ENCODE measurements around the gene SMIM43.
"Not testable (repeated sequence)": the region's sequence is repeated elsewhere in the genome, so short reads cannot be mapped to it uniquely, and the experiment has no call there.

SMIM43 gene

GRCh38 chr4:121738780-121739535 lies 26.0 kb downstream of the SMIM43 start:
- H3K9ac ChIP-seq (ENCODE audit: insufficient read length): no peak overlapping the region
- H3K4me3 ChIP-seq: no peak overlapping the region
- no peak for DNase-seq (ENCODE audit: low read depth, low spot score)
- no peaks in the 10 kb centered on the region for H3K36me3 ChIP-seq (ENCODE audit: insufficient read depth, low read length)
- no peak overlapping the region for H3K27ac ChIP-seq
- H3K9me3 ChIP-seq (ENCODE audit: low read depth, low read length): no peaks in the 10 kb centered on the region
- TF ChIP-seq EZH2 (IDR thresholded peaks at IDR 0.05) (no peak), FOXP2 (optimal IDR thresholded peaks at IDR 0.05; ENCODE audit: control extremely low read depth, extremely low read length, insufficient read depth) (no peak), POLR2AphosphoS5 (IDR thresholded peaks at IDR 0.05; ENCODE audit: borderline replicate concordance, low read depth, low read length) (no peak)

DNA sequence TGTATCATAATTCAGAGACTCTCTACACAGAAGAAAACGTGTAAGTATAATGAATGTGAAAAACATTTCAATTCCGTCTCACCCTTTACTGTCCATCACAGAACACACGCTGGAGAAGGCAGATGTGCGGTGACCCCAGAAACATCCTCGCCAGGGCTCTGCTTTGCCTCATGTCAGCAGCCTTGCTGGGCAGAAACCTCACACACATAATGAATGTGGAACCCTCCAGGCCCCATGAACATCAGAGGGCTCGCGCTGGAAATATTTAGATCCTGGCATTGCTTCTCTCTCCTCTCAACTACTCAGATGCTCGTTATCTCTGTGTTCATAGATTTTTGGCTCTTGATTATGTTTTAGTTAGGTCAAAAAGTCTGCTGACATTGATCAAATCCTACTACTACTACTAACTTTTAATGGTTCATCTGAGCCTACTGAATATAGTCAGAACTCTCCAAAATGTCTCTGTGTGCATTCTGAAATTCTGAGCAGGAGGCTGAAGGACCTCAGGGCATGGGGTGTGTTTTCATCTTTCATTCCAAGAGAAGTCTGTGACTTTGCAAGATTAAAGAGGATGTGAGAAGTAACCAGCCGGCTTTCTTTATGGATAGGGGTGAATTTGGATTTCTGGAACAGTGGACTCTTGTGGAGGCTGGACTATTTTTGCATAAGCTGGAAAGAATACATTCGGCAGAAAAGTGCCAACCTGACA lies 27.0 kb downstream of the SMIM43 start:
- DNase-seq (ENCODE audit: low read depth, low spot score): no peak
- Histone ChIP-seq H3K9ac (ENCODE audit: insufficient read length) (no peak overlapping the region), H3K27ac (no peak overlapping the region), H3K9me3 (ENCODE audit: low read depth, low read length) (no peaks in the 10 kb centered on the region), H3K36me3 (ENCODE audit: insufficient read depth, low read length) (no peaks in the 10 kb centered on the region), H3K4me3 (no peak overlapping the region)
- TF ChIP-seq POLR2AphosphoS5 (IDR thresholded peaks at IDR 0.05; ENCODE audit: borderline replicate concordance, low read depth, low read length): no peak
- no peak for TF ChIP-seq EZH2 (IDR thresholded peaks at IDR 0.05)
- TF ChIP-seq FOXP2 (optimal IDR thresholded peaks at IDR 0.05; ENCODE audit: control extremely low read depth, extremely low read length, insufficient read depth): no peak

GRCh38 chr4:121736735-121737351 lies 28.1 kb downstream of the SMIM43 start:
- Histone ChIP-seq H3K27ac (no peak overlapping the region), H3K9ac (ENCODE audit: insufficient read length) (no peak overlapping the region), H3K36me3 (ENCODE audit: insufficient read depth, low read length) (no peaks in the 10 kb centered on the region), H3K9me3 (ENCODE audit: low read depth, low read length) (no peaks in the 10 kb centered on the region), H3K4me3 (no peak overlapping the region)
- DNase-seq (ENCODE audit: low read depth, low spot score): peak; percentile 47
- TF ChIP-seq POLR2AphosphoS5 (IDR thresholded peaks at IDR 0.05; ENCODE audit: borderline replicate concordance, low read depth, low read length) (no peak), FOXP2 (optimal IDR thresholded peaks at IDR 0.05; ENCODE audit: control extremely low read depth, extremely low read length, insufficient read depth) (no peak), EZH2 (IDR thresholded peaks at IDR 0.05) (no peak)

DNA sequence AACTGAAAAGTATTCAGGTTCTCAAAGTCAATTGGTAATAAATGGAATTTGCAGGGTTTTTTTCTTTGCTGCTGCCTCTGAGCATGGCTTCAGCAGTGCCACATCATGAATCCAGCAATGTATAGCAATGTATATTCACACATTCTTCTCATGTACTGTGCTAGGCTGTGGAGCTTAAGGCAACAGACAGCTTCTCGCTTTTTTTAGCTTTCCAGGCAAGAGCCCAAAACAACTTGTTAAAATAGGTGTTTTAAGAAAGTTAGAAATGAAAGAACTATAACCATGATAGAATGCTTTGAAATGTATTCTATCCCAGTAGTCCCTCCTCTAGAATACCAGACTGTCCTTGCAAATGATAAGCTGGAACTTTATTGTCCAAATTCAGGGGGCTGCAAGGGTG lies 30.4 kb downstream of the SMIM43 start:
- H3K36me3 ChIP-seq (ENCODE audit: insufficient read depth, low read length): no peaks in the 10 kb centered on the region
- DNase-seq (ENCODE audit: low read depth, low spot score): no peak
- H3K4me3 ChIP-seq: no peak overlapping the region

GRCh38 chr4:121733942-121734341 lies 31.0 kb downstream of the SMIM43 start:
- no peak overlapping the region for H3K27ac ChIP-seq
- no peak for DNase-seq (ENCODE audit: low read depth, low spot score)
- H3K4me3 ChIP-seq: no peak overlapping the region
- no peak for TF ChIP-seq EZH2 (IDR thresholded peaks at IDR 0.05)
- no peak for TF ChIP-seq FOXP2 (optimal IDR thresholded peaks at IDR 0.05; ENCODE audit: control extremely low read depth, extremely low read length, insufficient read depth)
- no peak for TF ChIP-seq POLR2AphosphoS5 (IDR thresholded peaks at IDR 0.05; ENCODE audit: borderline replicate concordance, low read depth, low read length)
- H3K36me3 ChIP-seq (ENCODE audit: insufficient read depth, low read length): no peaks in the 10 kb centered on the region
- H3K9me3 ChIP-seq (ENCODE audit: low read depth, low read length): no peaks in the 10 kb centered on the region
- no peak overlapping the region for H3K9ac ChIP-seq (ENCODE audit: insufficient read length)

More for the DNA sequence above, 30.4 kb downstream of the SMIM43 start:
- Histone ChIP-seq H3K27ac (no peak overlapping the region), H3K9me3 (ENCODE audit: low read depth, low read length) (no peaks in the 10 kb centered on the region), H3K9ac (ENCODE audit: insufficient read length) (no peak overlapping the region)
- TF ChIP-seq FOXP2 (optimal IDR thresholded peaks at IDR 0.05; ENCODE audit: control extremely low read depth, extremely low read length, insufficient read depth): no peak
- no peak for TF ChIP-seq POLR2AphosphoS5 (IDR thresholded peaks at IDR 0.05; ENCODE audit: borderline replicate concordance, low read depth, low read length)
- TF ChIP-seq EZH2 (IDR thresholded peaks at IDR 0.05): no peak

- not testable (repeated sequence) for H3K27ac ChIP-seq; H3K9me3 ChIP-seq (ENCODE audit: low read depth, low read length); H3K9ac ChIP-seq (ENCODE audit: insufficient read length); H3K36me3 ChIP-seq (ENCODE audit: insufficient read depth, low read length); DNase-seq (ENCODE audit: low read depth, low spot score); H3K4me3 ChIP-seq
These were observed 35.2 kb downstream of the SMIM43 start for GRCh38 chr4:121729753-121730152.

DNA sequence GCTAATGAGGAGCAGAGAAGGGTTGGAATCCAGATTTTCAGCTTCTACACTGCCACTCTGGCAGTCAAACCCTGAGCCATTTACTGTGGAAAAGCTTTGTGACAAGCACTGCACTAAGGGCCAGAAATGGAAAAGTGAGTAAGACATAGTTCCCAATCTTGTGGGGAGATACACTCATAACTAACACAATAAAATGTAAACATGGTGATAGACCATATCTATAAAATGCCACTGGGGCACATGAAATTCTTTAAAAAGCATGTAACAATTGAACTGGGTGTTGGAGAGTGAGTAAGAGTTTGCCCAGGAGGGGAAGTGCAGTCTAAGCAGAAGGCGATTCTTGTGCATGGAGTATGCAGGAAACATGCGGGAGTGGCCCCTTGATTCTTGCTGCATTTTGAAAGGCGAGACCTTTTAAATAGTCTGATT lies 36.2 kb downstream of the SMIM43 start:
- Histone ChIP-seq H3K9me3 (ENCODE audit: low read depth, low read length) (no peaks in the 10 kb centered on the region), H3K4me3 (no peak overlapping the region), H3K9ac (ENCODE audit: insufficient read length) (no peak overlapping the region), H3K36me3 (ENCODE audit: insufficient read depth, low read length) (no peaks in the 10 kb centered on the region), H3K27ac (0 out of 2 replicates have a peak overlapping the region, but pooled peaks have one; percentile 42)
- DNase-seq (ENCODE audit: low read depth, low spot score): no peak
- TF ChIP-seq POLR2AphosphoS5 (IDR thresholded peaks at IDR 0.05; ENCODE audit: borderline replicate concordance, low read depth, low read length): no peak
- TF ChIP-seq FOXP2 (optimal IDR thresholded peaks at IDR 0.05; ENCODE audit: control extremely low read depth, extremely low read length, insufficient read depth): no peak
- no peak for TF ChIP-seq EZH2 (IDR thresholded peaks at IDR 0.05)

- H3K9me3 ChIP-seq (ENCODE audit: low read depth, low read length): no peaks in the 10 kb centered on the region
- no peak for DNase-seq (ENCODE audit: low read depth, low spot score)
- no peak overlapping the region for H3K4me3 ChIP-seq
- TF ChIP-seq EZH2 (IDR thresholded peaks at IDR 0.05): no peak
- TF ChIP-seq POLR2AphosphoS5 (IDR thresholded peaks at IDR 0.05; ENCODE audit: borderline replicate concordance, low read depth, low read length): no peak
- TF ChIP-seq FOXP2 (optimal IDR thresholded peaks at IDR 0.05; ENCODE audit: control extremely low read depth, extremely low read length, insufficient read depth): no peak
- no peak overlapping the region for H3K9ac ChIP-seq (ENCODE audit: insufficient read length)
- no peaks in the 10 kb centered on the region for H3K36me3 ChIP-seq (ENCODE audit: insufficient read depth, low read length)
- H3K27ac ChIP-seq: no peak overlapping the region
These were observed 36.9 kb downstream of the SMIM43 start for GRCh38 chr4:121728066-121728465.

All from SK-N-MC (cell line).